AG04449 (cell line): ENCODE data around the gene MTMR12.

Experiments
- CTCF ChIA-PET: fragments of 350-600 bp; formaldehyde crosslinking; extraction: SDS; loops from one replicate; lab custom pipeline; 2021; ENCODE audit warnings: antibody characterized with exemption; lab: Yijun Ruan, JAX
- POLR2A ChIA-PET: fragments of 400-600, 350-600 bp; formaldehyde crosslinking; extraction: SDS; loops from one replicate; lab custom pipeline; 2020; ENCODE audit warnings: antibody characterized with exemption, inconsistent platforms; lab: Yijun Ruan, JAX
- DNase-seq: peaks from one replicate; pipeline ENCODE4 v3.0.0-alpha.2; 2010; ENCODE audit warnings: low read depth, low spot score
- H3K4me3 ChIP-seq: 2 replicates; pipeline ENCODE4 v1.5.1; 2011; ENCODE audit warnings: low read depth, mild to moderate bottlenecking, control low read depth, low read length
- TF ChIP-seq, protein P1 (sequence below): IDR thresholded peaks from one replicate; pipeline ENCODE4 v1.5.1; 2011; ENCODE audit warnings: mild to moderate bottlenecking, moderate library complexity, low read length, control low read depth, inconsistent platforms; ENCODE audit not compliant: insufficient read depth; ENCODE audit errors: missing control alignments

Gene MTMR12

DNA sequence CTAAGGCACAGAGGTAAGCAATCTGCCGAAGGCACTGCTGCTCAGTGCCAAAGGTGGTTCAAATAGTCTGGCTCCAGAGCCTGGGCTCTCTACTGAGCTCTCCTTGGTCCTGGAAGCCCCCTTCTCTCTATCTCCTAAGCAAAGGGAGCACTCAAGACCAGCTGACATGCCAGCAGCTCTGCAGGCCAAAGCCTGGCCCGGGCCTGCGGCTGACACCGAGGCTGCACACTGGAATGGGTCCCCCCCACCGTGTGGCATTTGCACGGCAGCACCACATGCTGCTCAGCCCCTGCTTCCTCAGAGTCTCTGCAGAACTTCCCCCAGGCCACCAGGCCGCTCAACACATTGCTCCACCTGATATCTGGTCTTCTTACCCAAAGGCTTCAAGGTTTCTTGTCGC is 80.8 kb downstream of the MTMR12 start:
- TF ChIP-seq, protein P1, sequence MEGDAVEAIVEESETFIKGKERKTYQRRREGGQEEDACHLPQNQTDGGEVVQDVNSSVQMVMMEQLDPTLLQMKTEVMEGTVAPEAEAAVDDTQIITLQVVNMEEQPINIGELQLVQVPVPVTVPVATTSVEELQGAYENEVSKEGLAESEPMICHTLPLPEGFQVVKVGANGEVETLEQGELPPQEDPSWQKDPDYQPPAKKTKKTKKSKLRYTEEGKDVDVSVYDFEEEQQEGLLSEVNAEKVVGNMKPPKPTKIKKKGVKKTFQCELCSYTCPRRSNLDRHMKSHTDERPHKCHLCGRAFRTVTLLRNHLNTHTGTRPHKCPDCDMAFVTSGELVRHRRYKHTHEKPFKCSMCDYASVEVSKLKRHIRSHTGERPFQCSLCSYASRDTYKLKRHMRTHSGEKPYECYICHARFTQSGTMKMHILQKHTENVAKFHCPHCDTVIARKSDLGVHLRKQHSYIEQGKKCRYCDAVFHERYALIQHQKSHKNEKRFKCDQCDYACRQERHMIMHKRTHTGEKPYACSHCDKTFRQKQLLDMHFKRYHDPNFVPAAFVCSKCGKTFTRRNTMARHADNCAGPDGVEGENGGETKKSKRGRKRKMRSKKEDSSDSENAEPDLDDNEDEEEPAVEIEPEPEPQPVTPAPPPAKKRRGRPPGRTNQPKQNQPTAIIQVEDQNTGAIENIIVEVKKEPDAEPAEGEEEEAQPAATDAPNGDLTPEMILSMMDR, result no peak
- no peak overlapping the region for H3K4me3 ChIP-seq
- POLR2A ChIA-PET, result interaction anchor here (0.9 kb wide), 1 partner anchor 58 kb away, joined by 3 read pairs; the partner anchor contains the start of gene GOLPH3
- CTCF ChIA-PET, result interaction anchor here (0.8 to 8.8 kb wide), 35 partner anchors 8 to 390 kb away, joined by 3 to 193 read pairs (median 5); partner anchors contain the start of gene GOLPH3
- DNase-seq, result no peak

DNA sequence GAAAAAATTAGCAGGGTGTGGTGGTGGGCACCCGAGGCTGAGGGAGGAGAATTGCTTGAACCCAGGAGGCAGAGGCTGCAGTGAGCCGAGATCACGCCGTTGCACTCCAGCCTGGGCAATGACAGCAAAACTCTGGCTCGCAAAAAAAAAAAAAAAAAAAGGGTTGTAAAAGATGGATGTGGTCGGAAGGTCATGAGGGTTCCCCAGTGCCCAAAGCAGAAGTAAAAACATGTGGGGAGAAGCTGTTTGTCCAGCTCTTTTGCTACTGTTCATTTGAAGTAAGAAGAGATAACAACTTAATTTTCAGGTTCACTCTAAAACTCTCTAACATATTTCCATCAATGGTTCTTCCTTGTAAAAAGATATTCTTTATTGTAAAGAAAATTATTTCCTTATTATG is 81.5 kb downstream of the MTMR12 start:
- POLR2A ChIA-PET, result no interaction called here
- CTCF ChIA-PET, result interaction anchor here (0.9 to 8.8 kb wide), 22 partner anchors 9 to 382 kb away, joined by 3 to 193 read pairs (median 8); partner anchors contain the start of gene GOLPH3
- TF ChIP-seq, protein P1, result no peak

DNA sequence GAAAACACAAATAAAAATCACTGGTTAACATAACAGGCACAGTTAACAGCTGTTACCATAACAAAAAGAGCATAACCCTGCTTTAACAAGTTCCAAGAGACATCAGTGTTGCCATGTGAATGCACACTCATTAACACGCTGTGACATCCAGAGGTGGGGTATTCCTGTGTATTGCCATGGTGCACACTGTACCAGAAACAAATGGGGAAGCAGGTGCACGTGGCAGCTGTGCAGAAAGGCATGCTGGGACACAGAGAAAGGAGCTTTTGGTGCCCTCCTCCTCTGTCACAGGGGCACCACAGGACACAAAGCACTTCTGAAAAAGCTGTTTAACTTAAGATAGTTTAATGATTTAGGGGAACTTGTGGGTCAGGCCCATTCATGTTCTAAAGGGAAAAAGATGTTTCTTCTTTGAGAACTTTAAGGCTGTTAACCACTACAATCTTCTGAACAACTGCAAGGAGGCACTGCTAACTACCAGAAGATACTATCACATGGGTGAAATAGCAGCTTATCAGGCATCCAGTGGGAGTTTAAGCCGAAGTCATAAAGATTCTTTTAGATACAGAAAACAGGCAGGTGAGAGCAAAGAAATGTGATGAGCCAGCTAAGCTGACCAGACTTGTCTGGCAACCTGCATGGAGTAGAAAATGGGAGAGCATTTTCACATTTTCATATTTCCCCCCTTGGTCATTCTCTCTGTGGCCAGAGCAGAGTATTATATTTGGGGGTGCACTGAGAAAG is 82.2 kb downstream of the MTMR12 start:
- TF ChIP-seq, protein P1, result no peak
- CTCF ChIA-PET, result interaction anchor here (1.1 to 8.8 kb wide), 11 partner anchors 8 to 382 kb away, joined by 3 to 193 read pairs (median 10); partner anchors contain the start of gene GOLPH3
- POLR2A ChIA-PET, result no interaction called here
- no peak for DNase-seq
- H3K4me3 ChIP-seq, result no peak overlapping the region

More for the DNA sequence above, 81.5 kb downstream of the MTMR12 start:
- no peak overlapping the region for H3K4me3 ChIP-seq
- DNase-seq, result no peak

DNA sequence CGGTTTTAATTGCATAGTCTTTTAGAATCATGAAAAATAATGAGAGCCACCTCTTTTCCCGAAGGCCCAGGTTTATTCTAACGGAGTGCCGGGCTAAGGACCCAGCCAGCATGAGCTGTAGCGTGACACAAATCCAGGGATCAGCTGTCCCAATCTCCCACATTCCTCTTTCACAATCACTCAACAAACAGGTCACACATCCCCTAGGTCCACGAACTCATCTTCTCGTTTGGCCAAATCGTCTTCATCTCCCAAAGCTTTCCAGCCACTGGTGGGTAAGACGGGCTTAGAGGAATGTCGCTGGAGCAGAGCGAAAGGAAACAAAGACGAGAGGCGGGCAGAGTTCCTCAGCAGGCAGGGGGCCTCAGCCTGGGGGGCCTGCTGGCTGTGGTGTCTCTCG is 83.2 kb downstream of the MTMR12 start:
- TF ChIP-seq, protein P1, result no peak
- CTCF ChIA-PET, result interaction anchor here (1.1 to 8.8 kb wide), 4 partner anchors 16 to 261 kb away, joined by 3 to 193 read pairs (median 56); no protein-coding TSS in a partner anchor
- POLR2A ChIA-PET, result no interaction called here

GRCh38 chr5:32228816-32229215 is 83.9 kb downstream of the MTMR12 start:
- DNase-seq, result no peak
- ChIA-PET POLR2A (no interaction called here), CTCF (interaction anchor here (8.7 to 8.8 kb wide), 2 partner anchors 17 to 101 kb away, joined by 110 to 193 read pairs; no protein-coding TSS in a partner anchor)
- TF ChIP-seq, protein P1, result no peak
- no peak overlapping the region for H3K4me3 ChIP-seq

More for the DNA sequence above, 83.2 kb downstream of the MTMR12 start:
- no peak for DNase-seq
- no peak overlapping the region for H3K4me3 ChIP-seq

DNA sequence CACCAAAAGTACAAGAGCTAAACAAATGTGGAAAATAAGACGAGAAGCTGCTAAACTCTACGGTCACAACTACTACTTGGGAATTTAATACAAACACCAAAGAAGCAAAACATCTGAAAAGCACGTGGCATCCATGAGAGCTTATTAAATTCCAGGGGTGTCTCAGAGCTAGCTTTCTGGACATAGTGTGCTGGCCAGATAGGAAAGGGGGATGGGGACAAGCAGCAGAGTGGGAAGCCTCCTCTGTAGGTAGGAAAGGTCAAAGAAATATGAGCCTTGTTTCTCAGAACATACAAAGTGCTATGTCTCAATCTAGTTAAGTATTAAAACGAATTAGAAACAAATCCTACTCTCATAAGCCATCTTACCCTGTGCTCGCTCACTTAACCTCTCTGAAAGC is 87.3 kb downstream of the MTMR12 start:
- no peak overlapping the region for H3K4me3 ChIP-seq
- CTCF ChIA-PET, result interaction anchor here (5.7 kb wide), 1 partner anchor 7 kb away, joined by 37 read pairs; no protein-coding TSS in a partner anchor
- TF ChIP-seq, protein P1, result no peak
- POLR2A ChIA-PET, result no interaction called here
- peak; percentile 36 for DNase-seq
